Head of caudate nucleus (tissue), 42 donors: Measurements from ENCODE around the gene TRUB2.
"Not testable (repeated sequence)": the region's sequence is repeated elsewhere in the genome, so short reads cannot be mapped to it uniquely, and the experiment has no call there.

ENCODE experiments used
- DNase-seq, 42 donors: peaks; one replicate each; pipeline versions ENCODE4 v3.0.0 to v3.0.0-alpha.2; 2020 to 2021; ENCODE audit warnings: mixed read lengths in 7 of 42
- intact Hi-C: fragments of 100-400 bp; cut with DNase I; formaldehyde crosslinking; loops from one replicate; pipeline ENCODE4 v1.15.0; 2022

Gene TRUB2

DNA sequence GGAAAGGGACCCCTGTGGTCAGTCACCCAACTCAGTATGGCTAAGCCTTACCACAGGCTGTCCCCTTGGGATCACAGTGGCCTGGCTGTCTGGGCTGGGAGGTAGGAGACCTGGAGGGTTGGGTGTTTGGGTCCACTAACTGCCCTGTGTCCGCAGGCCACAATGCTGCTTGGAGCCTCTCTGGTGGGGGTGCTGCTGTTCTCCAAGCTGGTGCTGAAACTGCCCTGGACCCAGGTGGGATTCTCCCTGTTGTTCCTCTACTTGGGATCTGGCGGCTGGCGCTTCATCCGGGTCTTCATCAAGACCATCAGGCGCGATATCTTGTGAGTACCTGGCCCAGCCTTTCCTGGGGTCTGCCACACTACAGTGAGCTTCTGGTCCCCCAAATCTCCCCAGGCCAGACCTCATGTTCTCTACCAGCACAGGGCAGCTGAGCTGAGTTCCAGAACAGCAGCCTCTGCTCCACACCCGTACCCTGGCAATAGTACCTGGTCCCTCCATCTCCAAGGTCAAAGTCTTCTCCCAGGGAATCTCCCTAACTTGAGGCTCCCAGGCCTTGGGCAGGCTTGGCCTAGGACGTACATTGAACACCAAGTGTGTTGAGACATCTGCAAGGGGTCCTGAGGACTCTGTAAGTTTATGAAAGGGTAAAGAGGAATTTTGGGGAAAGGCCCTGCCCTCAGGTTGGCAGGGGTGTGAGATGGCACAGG, 20.9 kb upstream of the TRUB2 start:
- intact Hi-C loops = loop anchor here (5.0 kb wide), 1 partner anchor 46 kb away; no protein-coding TSS in a partner anchor
- DNase-seq = no peak

DNA sequence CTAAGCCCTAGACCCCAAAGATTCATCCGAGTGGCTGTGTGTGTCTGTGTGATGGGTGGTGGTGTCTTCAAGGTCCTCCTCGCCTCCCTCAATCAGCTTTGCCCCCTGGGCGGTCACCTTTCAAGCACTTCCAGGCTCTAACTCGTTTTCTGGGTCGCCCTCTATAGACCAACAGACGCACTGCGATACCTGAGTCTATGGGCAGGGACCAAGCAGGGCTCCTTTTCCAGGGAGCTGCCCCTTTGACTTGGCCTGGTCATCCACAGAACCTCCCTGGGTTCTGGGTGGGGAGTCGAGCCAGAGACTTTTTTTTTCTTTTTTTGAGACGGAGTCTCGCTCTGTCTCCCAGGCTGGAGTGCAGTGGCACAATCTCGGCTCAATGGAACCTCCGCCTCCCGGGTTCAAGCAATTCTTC, 19.2 kb upstream of the TRUB2 start:
- intact Hi-C loops = loop anchor here (5.0 kb wide), 1 partner anchor 44 kb away; no protein-coding TSS in a partner anchor
- peak; percentile 26 to 85 (median 60) for DNase-seq

DNA sequence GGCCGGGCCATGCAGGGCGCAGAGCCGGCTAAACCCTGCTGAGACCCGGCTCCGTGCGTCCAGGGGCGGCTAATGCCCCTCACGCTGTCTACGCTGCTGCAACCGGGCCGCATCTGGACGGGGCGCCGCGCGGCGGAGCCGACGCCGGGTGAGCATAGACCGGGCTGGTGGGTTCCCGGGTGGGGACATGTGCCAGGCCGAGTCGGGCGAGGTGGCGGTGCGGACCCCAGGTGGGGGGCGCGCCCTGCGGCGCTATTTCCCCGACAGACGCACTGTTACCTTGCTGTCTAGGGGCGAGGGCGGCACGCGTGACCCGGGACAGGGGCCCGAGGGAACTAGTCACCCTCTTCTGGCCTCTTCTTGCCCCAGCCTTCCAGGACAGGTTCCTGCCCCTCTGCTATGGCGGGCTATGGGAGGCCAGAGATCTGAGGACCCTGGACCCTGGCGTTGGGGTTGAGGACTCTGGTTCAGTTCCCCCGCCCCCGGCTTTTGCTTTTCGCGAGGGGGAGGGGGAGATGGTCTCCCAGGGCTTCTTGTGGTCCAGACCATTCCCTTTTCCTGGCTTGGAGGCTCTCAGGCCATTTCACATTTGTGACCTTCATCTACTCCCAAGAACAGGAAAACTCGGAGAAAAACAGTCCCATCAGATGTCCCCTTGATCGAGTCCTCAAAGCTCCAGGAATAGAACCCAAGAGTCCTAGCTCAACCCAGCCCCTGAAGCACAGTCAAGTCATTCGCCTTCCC, 18.6 kb upstream of the TRUB2 start:
- DNase-seq = peak in 3 of 42 donors; percentile 7 to 37 (median 14)
- intact Hi-C loops = loop anchor here (5.0 kb wide), 1 partner anchor 44 kb away; no protein-coding TSS in a partner anchor

DNA sequence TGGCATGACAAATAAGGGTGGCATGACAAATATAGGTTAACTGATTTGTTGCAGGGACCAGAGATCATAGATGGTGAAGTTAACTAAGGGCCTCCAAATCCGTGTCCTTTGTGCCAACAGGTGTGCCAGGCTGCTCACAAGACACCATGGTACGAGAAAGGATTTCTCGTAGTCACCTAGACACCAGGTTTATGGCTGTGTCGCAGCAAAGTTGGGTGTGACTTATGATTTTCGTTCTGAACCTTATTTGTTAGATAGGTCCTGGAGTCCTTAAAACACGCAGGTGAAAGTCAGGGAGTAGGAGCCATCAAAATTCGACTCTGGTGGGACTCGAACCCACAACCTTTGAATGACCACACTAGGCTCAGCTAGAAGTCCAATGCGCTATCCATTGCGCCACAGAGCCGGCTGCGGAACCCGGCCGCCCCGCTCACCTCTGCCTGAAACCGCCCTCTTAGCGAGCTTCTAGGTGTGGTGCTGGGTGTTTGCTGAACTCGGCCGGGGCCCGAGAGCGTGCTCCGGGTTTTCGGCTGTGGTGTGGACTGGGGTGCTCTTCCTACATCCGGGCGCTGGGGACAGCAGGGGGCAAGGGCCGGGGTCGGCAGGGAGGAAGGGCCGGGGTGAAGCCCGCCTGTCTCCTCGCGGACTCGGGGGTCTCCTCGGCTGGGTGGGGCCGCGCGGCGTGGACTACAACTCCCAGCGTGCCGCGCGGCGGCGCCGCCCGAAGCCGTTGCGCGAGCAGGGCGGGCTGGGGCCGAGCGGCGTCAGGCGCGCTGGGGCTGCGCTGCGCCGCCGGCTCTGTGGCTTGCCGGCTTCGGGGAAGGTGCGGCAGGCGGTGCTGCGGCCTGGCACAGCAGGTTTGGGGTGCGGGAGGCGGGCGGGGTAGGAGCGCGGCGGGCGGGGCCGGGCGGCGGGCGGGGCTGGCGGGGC, 17.8 kb upstream of the TRUB2 start, which contains the start of gene SLC27A4:
Gene SLC27A4, plus strand, starts transcription at position 767 of the 930 bp plus-strand sequence. CDS start 2,606 bp downstream, outside the sequence.
- DNase-seq = peak; percentile 19 to 91 (median 79)
- intact Hi-C loops = loop anchor here (5.0 kb wide), 1 partner anchor 43 kb away; no protein-coding TSS in a partner anchor

DNA sequence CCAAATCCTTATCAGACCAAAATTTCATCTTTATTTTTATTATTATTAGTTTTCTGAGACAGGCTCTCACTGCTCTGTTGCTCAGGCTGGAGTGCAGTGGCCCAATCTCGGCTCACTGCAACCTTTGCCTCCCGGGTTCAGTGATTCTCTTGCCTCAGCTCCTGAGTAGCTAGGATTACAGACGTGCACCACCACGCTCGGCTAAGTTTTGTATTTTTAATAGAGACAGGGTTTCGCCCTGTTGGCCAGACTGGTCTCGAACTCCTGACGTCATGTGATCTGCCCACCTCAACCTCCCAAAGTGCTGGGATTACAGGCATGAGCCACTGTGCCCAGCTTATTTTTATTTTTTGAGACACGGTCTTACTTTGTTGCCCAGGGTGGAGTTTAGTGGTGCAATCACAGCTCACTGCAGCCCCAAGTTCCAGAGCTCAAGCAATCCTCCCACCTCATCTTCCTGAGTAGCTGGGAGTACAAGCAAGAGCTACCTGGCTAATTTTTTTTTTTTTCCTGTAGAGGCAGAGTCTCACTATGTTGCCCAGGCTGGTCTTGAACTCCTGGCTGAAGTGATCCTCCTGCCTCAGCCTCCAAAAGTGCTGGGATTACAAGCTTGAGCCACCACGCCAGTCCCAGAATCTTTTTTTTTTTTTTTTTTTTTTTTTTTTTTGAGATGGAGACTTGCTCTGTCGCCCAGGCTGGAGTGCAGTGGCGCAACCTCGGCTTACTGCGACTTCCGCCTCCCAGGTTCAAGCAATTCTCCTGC, 16.8 kb upstream of the TRUB2 start:
- intact Hi-C loops = not testable (repeated sequence)

DNA sequence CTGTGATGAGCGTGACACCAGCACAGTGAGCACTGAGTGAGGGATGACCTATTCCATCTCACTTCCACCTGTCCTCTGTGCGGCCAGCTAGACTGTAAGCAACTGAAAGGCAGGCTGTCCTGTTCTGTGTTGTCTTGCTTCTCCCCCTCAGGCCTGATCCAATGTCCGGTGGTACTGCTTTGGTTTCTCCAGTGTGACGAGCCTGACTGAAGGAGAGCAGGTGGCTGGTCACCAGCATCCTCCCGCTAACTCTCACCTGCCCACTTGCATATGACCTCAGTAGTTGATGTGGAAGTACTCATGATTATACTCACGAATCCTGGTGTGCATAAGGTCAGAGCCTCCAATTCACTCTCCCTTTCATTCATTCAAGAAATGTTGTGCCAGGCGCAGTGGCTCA, 15.7 kb upstream of the TRUB2 start:
- intact Hi-C loops = no loop called here
- DNase-seq = no peak

More for the DNA sequence above, 16.8 kb upstream of the TRUB2 start:
- DNase-seq = not testable (repeated sequence)

DNA sequence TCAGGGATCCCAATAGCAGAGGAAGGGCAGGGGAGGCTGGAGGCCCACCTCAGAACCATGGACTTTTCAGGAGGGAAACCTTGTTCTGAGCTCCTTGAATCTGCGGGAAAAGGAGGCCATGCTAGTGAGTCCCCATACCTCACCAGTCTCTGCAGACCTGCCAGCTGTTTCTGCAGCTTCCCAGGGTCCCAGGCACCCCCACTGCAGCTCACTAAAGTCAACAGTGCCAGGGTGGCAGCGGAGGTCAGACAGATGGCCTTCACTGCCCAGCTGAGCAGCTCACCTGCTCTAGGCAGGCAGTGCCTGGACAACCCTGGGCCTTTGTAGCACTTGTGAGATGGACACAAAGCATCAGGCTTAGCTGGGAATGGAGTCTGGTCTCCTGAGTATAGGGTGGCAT, 13.7 kb upstream of the TRUB2 start:
- DNase-seq = no peak
- intact Hi-C loops = no loop called here

DNA sequence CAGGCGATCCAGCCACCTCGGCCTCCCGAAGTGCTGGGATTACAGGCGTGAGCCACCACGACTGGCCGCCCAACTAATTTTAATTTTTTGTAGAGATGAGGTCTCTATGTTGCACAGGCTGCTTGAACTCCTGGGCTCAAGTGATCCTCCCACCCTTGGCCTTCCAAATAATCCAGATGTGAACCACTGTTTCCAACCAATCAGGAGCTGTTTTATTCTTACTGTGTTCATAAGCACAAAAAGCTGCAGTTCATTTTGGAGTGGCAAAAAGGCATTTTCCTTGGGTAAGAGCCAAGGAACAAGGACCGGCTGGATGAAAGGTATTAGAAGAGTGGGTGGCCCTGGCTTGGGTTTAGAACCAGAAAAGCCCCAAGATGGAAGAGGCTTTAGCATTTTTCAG, 12.9 kb upstream of the TRUB2 start:
- intact Hi-C loops = no loop called here
- no peak for DNase-seq

DNA sequence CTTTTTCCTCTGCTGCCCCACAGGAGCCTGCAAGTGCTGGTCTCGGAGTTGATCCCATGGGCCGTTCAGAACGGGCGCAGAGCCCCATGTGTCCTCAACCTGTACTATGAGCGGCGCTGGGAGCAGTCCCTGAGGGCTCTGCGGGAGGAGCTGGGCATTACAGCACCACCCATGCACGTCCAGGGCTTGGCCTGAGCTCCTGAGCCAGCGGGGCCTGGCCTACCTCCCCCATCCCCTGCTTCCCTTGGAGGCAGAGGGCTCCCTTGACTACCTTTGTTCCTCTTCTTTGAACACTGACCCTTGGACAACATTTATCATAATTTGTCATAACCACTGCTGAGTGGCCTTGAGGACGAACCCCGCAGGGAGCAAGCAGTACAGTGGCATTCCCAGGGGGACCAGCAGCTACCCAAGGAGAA, 11.2 kb upstream of the TRUB2 start:
- intact Hi-C loops = no loop called here
- no peak for DNase-seq

DNA sequence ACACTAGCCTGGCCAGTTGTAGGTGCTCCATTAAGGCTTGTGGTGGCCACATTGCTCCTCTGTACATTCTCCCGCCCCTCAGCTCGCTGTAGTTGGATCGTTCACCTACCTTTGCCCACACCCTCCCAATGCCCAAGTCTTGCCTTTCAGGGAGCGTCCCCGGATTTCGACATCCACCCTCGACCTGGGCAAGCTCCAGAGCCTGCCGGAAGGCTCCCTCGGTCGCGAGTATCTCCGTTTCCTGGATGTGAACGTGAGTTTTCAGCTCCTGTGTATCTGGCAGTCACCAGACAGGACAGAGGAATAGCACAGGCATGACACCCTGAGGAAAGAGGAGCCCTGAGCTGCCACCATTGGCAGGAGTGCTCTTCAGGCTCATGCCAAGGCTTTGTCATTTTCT, 3.4 kb upstream of the TRUB2 start:
- intact Hi-C loops = no loop called here
- no peak for DNase-seq

DNA sequence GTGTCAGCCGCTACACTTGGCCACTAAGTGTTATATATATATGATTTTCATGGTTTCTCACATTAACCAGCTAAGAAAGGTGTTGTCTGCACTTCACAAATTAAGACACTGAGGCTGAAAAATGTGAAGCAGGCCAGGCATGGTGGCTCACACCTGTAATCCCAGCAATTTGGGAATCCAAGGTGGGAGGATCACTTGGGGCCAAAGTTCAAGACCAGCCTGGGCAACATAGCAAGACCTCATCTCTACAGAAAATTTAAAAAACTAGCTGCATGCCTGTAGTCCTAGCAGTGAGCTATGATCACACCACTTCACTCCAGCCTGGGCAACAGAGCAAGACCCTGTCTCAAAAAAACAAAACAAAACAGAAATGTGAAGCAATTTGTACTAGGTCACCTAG, 2.2 kb upstream of the TRUB2 start:
- intact Hi-C loops = no loop called here
- DNase-seq = no peak

DNA sequence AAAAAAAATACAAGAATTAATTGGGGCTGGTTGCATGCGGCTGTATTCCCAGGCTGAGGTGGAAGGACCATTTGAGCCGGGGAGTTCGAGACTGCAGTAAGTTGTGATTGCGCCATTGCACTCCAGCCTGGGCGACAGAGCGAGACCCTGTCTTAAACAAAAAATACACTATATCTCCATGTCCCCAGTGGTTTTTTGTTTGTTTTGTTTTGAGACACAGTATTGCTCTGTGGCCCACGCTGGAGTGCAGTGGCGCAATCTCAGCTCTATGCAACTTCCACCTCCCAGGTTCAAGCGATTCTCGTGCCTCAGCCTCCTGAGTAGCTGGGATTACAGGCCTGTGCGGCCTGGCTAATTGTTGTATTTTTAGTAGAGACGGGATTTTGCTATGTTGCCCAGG, 1.5 kb upstream of the TRUB2 start:
- intact Hi-C loops = no loop called here
- no peak for DNase-seq

DNA sequence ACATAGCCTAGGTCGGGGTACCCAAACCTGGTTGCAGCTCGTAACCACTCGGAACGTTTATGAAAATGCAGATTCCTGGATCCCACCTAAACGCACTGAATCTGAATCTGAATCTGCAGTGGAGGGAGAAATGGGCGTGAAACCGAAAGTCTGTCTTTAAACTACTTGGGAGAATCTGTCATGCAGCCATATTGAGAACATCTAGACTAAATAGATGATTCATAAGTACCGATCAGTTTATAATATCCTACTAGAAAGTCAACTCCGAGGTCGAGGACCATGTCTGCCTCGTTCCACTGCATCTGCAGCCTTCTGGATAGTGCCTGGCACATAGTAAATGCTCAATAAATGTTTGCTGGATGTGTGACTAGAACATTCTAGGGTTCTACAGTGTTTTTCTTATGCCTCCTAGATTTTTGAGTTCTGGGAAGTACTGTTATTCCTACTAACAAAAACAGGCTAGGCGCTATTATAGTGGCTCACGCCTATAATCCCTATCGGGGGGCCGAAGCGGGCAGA, 1.0 kb upstream of the TRUB2 start:
- no peak for DNase-seq

DNA sequence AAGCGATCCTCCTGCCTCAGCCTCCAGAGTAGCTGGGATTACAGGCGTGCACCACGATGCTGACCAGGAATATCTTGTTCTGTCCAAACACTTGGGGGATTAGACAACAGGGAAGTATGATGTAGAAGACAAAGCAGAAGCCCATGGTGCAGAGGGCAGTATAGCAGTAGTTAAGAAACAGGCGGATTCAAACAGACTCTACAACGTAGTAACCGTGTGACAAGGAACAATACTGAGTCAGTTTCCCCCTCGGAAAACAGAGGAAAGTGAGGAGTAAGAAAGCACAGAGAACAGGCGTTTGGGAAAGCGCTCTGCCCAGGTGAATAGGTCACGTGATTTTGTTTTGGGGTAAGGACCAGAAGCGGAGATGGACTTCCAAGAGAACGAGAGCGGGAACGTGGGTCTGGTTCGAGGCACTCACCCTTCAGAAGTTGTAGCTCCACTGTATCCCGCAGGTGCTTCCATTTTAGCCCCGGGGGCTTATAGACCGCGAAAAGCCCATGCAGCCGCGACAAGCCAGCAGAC, 306 bp downstream of the TRUB2 start:
- intact Hi-C loops = no loop called here
- DNase-seq = no peak

More for the DNA sequence above, 1.0 kb upstream of the TRUB2 start:
- intact Hi-C loops = no loop called here

DNA sequence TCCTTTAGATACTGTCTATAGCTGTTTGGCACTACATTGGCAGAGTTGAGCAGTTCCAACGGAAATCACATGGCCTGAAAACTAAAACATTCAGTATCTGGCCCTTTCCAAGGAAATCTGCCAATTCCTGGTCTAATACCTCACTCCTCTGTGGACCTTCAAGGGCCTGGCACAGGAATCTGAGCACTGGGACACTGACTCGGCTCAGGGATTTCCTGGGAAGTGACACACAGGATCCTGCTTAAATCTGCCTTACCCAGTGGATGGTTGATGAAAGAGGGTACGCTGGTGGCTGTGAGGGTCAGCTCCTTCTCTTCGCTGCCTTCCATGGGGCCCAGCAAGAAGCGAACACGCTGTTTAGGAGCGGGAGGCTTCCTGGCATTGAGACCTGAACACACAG, 904 bp downstream of the TRUB2 start:
- DNase-seq = no peak
- intact Hi-C loops = no loop called here

DNA sequence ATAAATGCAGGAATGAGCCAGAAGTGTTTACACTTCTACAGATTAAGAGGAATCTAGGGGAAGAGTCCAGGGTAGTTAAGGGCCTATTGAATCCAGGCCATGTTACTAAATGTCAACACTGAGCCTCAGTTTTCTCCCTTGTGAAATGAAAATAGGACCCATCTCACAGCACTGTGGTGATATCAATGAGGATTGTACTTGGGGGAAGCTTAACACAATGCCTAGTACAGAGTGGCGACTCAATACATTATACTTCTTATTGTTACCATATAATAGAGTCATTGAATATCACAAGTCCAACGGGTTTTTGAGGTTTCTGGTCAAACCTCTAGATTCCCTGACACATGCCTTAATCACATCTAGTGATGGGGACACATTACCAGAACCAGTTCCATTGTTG, 4.6 kb downstream of the TRUB2 start:
- DNase-seq = no peak
- intact Hi-C loops = no loop called here

DNA sequence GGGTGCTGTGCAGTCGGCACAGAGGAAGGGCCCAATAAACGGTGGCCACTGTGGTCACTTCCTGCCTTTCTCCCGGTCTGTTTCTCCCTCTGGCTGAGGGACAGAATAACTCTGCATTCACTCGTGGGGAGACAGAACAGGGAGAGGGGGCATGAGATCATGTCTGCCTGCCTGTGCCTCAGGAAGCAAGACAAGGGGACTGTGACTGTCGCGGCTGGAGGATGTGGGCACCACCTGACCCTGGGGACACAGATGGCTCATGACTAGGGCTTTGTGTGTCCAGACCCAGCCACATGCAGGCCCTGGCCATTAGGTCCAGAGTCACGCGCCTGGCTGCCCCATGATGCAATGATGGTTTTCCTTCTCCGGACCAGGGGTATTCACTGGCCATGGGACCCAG, 5.8 kb downstream of the TRUB2 start:
- DNase-seq = peak; percentile 76 to 98 (median 93)
- intact Hi-C loops = no loop called here

DNA sequence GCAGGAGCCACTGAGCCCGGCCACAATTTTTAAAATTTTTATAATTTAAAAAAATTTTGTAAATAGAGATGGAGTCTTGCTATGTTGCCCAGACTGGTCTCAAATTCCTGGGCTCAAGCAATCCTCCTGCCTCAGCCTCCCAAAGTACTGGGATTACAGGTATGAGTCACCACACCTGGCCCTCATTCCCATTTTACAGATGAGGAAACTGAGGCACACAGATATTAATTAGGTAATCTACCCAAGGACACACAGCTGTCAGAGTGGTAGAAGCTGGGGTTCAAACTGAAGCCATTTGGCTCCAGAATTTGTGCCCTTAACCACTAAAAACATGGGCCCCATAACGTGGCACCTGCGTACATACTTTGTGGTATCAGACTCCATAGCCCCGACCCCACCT, 7.5 kb downstream of the TRUB2 start:
- no peak for DNase-seq
- intact Hi-C loops = no loop called here
